ENCODE measurements around the gene ABLIM2.

- TF ChIP-seq EZH2 (IDR thresholded peaks at IDR 0.05; ENCODE audit: borderline replicate concordance, low read length) (no peak), CTCF (conservative IDR thresholded peaks at IDR 0.05 in 1 of 2, IDR thresholded peaks at IDR 0.05 in 1 of 2; ENCODE audit: extremely low read depth in 1 of 2, insufficient read depth in 1 of 2, low read depth in 1 of 2, low read length in 2 of 2) (no peak)
Observed at GRCh38 chr4:7962609-7963508, 195.8 kb downstream of the ABLIM2 start.

Measured in mammary epithelial cell (primary cell).